HG03442 (cell line): Measurements from ENCODE around the gene CCDC85A.

Experiments used
- ATAC-seq: cut with Tn5 transposase; IDR thresholded peaks from one replicate; pipeline ENCODE4 v1.9.1; 2021; ENCODE audit warnings: mild to moderate bottlenecking, moderate library complexity; ENCODE audit not compliant: unreplicated experiment

The CCDC85A gene

GRCh38 chr2:56192664-56193305 is 9.0 kb downstream of the CCDC85A start:
- no peak for ATAC-seq

- ATAC-seq: no peak
These were observed 11.8 kb downstream of the CCDC85A start for GRCh38 chr2:56195563-56195962.

- no peak for ATAC-seq
These were observed 14.0 kb downstream of the CCDC85A start for GRCh38 chr2:56197816-56198215.

GRCh38 chr2:56198936-56199335 is 15.1 kb downstream of the CCDC85A start:
- no peak for ATAC-seq

- ATAC-seq: no peak
These were observed 15.7 kb downstream of the CCDC85A start for GRCh38 chr2:56199492-56199891.

GRCh38 chr2:56202381-56203121 is 18.8 kb downstream of the CCDC85A start:
- ATAC-seq: no peak

GRCh38 chr2:56204556-56204955 is 20.8 kb downstream of the CCDC85A start:
- no peak for ATAC-seq

- ATAC-seq: no peak
These were observed 22.5 kb downstream of the CCDC85A start for GRCh38 chr2:56206250-56206649.

- no peak for ATAC-seq
These were observed 24.0 kb downstream of the CCDC85A start for GRCh38 chr2:56207760-56208159.

GRCh38 chr2:56208380-56208779 is 24.6 kb downstream of the CCDC85A start:
- no peak for ATAC-seq

- ATAC-seq: no peak
These were observed 25.9 kb downstream of the CCDC85A start for GRCh38 chr2:56209701-56210100.

GRCh38 chr2:56210291-56210690 is 26.5 kb downstream of the CCDC85A start:
- no peak for ATAC-seq

- ATAC-seq: no peak
These were observed 27.3 kb downstream of the CCDC85A start for GRCh38 chr2:56211048-56211447.

GRCh38 chr2:56215911-56216310 is 32.1 kb downstream of the CCDC85A start:
- no peak for ATAC-seq

GRCh38 chr2:56217106-56217505 is 33.3 kb downstream of the CCDC85A start:
- no peak for ATAC-seq

- no peak for ATAC-seq
These were observed 38.7 kb downstream of the CCDC85A start for GRCh38 chr2:56222481-56222880.

- no peak for ATAC-seq
These were observed 40.5 kb downstream of the CCDC85A start for GRCh38 chr2:56224316-56224715.

- no peak for ATAC-seq
These were observed 44.0 kb downstream of the CCDC85A start for GRCh38 chr2:56227811-56228210.

- ATAC-seq: no peak
These were observed 45.7 kb downstream of the CCDC85A start for GRCh38 chr2:56229397-56230060.

- ATAC-seq: no peak
These were observed 46.4 kb downstream of the CCDC85A start for GRCh38 chr2:56230156-56230555.

- ATAC-seq: no peak
These were observed 47.6 kb downstream of the CCDC85A start for GRCh38 chr2:56231361-56231760.

- ATAC-seq: no peak
These were observed 49.1 kb downstream of the CCDC85A start for GRCh38 chr2:56232912-56233311.
